Inflammatory macrophage treated with lipopolysaccharide for 4 hours (primary cell): ENCODE measurements around the gene GRN.

Experiments
- DNase-seq: peaks from one replicate; pipeline ENCODE4 v3.0.0-alpha.2; 2020

Gene GRN

DNA sequence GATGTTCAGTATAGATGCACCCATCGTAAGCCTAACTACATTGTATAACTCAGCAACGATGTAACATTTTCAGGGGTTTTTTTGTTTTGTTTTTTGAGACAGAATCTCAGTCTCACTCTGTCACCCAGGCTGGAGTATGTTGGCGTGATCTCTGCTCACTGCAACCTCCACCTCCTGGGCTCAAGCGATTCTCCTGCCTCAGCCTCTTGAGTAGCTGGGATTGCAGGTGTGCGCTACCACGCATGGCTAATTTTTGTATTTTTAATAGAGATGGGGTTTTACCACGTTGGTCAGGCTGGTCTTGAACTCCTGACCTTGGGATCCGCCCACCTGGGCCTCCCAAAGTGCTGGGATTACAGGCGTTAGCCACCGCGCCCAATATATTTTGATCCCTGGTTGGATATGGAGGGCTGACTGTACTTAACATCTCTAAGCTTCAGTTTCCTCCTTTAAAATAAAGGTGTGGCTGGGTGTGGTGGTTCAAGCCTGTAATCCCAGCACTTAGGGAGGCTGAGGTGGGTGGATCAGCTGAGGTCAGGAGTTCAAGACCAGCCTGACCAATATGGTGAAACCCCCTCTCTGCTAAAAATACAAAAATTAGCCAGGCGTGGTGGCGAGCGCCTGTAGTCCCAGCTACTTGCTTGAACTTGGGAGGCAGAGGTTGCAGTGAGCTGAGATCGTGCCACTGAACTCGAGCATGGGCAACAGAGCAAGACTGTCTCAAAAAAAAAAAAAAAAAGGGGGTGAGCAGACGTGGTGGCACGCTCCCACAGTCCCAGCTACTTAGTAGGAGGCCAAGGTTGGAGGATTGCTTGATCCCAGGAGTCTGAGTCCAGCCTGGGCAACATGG, 2.3 kb downstream of the GRN start:
- DNase-seq = peak; percentile 26

GRCh38 chr17:44348234-44348987, 3.3 kb downstream of the GRN start:
- DNase-seq = peak; percentile 98

DNA sequence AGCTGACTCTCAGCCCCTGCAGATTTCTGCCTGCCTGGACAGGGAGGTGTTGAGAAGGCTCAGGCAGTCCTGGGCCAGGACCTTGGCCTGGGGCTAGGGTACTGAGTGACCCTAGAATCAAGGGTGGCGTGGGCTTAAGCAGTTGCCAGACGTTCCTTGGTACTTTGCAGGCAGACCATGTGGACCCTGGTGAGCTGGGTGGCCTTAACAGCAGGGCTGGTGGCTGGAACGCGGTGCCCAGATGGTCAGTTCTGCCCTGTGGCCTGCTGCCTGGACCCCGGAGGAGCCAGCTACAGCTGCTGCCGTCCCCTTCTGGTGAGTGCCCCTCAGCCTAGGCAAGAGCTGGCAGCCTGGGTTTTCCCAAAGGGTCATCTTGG, 3.9 kb downstream of the GRN start:
- no peak for DNase-seq

GRCh38 chr17:44349553-44350070, 4.5 kb downstream of the GRN start:
- no peak for DNase-seq

DNA sequence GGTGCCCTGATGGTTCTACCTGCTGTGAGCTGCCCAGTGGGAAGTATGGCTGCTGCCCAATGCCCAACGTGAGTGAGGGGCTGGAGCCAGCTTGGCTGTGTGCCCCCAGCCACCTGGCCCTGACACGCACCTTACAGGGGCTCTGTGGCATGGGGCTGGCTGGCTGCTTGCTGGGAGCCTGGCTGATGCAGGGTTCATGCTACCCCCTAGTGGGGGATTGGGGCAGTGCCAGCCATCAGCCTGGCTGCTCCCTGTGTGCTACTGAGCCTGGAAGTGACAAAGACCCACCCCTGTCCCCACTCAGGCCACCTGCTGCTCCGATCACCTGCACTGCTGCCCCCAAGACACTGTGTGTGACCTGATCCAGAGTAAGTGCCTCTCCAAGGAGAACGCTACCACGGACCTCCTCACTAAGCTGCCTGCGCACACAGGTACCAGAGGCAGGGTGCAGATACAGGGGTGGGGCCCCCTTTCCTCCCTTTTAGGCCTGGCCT, 5.7 kb downstream of the GRN start:
- DNase-seq = peak; percentile 63

DNA sequence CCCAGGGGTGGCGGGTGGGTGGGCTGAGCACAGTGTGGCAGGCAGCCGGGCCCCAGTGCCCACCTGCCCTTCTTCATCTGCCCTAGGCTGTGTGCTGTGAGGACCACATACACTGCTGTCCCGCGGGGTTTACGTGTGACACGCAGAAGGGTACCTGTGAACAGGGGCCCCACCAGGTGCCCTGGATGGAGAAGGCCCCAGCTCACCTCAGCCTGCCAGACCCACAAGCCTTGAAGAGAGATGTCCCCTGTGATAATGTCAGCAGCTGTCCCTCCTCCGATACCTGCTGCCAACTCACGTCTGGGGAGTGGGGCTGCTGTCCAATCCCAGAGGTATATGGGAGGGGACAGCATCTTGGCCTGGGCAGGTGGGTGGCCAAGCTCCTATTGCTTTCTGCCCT, 6.4 kb downstream of the GRN start:
- DNase-seq = no peak

GRCh38 chr17:44351961-44352827, 7.1 kb downstream of the GRN start:
- no peak for DNase-seq

GRCh38 chr17:44352828-44353671, 7.9 kb downstream of the GRN start:
- DNase-seq = no peak

DNA sequence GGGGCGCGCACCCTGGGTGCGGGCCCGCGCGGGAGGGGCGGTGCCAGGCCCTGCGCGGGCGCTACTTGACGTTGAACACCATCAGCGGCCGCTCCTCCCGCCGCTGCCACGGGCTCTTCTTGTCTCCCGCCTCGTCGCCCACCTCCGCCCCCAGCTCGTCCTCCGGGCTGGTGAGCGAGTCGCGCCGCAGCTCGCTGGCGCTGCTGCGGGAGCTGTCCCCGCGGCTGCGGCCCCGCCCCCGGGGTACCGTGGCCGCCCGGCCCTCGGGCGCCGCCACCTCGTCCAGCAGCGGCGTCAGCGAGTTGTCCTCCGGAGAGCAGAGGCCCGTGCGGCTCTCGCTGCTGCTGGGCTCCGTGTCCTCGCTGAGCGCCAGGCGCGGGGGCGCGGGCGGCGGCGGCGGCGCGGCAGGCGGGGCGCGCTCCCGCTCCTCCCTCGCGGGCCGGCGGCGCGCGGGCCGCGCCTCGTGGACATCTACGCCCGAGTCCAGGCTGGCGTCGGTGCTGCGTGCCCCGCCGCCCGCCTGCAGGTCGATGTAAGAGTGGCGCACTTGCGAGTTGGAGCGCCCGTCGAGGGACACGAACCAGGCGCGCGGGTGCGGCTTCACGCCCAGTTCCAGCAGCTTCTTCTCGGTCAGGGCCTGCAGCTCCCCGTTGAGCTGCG, 8.7 kb downstream of the GRN start:
- DNase-seq = peak; percentile 46

GRCh38 chr17:44354582-44355561, 9.8 kb downstream of the GRN start:
- DNase-seq = peak; percentile 39

- DNase-seq = no peak
These were observed 10.6 kb downstream of the GRN start for GRCh38 chr17:44355642-44356099.

GRCh38 chr17:44356241-44356640, 11.1 kb downstream of the GRN start:
- no peak for DNase-seq

DNA sequence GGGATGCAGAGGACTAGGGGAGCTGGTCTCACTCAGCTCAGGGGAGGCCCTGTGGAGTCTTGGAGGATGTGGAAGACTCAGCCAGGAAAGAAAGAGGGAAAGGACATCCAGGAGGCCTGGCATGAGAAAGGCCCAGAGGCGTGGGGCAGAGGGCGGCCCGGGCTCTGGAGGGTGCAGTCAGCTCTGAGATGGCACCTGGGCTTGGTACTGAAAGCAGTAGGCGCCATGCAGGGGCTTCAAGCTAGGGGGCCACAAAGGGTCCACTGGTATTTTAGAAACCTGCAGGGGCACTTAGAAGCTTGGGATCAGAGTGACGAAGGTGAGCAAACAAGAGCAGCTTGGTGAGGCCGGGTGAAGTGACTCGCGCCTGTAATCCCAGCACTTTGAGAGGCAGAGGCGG, 13.0 kb downstream of the GRN start:
- DNase-seq = no peak

DNA sequence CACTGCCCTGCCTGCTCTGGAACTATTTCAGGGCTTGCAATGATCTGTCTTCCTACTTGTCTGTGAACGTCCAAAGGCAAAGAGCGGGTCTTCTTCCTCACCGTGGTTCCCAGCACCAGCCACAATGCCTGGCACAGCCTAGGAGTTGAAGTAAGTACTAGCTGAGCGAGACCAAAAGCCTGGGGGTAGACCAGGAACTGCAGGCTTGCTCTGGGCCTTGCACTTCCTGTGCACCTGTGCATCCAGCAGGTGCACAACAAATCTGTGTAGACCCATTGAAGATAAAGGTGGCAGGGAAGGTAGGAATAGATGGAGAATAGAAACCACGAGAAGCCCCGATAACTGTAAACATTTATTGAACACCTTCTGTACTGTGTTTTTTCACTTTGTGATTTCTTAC, 13.9 kb downstream of the GRN start:
- no peak for DNase-seq

DNA sequence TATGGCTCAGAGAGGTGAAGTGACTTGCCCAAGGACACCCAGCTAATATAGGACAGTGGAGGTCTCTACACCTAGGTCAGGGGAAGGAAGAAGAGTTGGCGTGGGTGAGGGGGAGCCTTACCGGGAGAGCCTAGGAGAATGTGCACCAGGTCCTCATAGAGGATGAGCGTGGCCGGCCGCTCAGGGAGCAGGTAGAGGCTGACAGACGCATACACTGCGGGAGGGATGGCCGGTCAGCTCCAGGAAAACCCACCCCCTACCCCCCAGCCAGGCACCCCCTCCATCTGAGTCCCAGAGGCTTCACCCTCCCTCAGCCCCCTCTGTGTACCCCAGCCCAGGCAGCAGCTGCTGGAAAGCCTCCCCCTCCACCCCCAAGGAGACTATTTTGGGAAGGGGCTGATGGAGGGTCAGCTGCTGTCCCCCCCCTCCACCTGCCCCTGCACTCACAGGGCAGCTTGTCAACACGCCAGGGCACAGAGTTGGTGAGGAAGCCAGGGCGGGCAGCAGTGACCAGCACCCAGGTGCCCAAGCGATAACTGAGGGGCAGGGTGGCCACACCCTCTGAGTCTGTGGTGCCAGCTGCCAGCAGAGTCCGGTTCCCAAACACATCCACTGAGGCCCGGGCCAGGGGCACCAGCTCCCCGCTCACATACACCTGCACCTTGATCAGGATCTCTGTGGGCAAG, 14.5 kb downstream of the GRN start:
- DNase-seq = no peak

DNA sequence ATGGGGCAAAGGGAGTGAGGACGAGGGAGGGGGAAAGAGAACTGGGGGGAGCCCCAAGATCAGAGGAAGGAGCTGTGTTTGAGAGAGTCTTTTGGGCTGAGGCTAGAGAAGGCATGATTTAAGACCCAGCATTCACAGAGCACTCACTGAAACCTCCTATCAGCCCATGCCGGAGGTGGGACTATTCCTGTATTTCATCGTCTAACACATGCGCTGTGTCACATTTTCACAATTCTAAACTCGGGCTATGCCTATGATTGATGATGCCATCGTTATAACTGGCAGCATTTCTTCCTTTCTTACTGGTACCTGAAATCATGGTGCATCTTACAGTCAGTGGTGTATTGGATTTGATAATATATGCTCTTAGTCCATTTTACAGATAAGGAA, 15.0 kb downstream of the GRN start:
- no peak for DNase-seq

GRCh38 chr17:44360826-44361225, 15.7 kb downstream of the GRN start:
- no peak for DNase-seq

DNA sequence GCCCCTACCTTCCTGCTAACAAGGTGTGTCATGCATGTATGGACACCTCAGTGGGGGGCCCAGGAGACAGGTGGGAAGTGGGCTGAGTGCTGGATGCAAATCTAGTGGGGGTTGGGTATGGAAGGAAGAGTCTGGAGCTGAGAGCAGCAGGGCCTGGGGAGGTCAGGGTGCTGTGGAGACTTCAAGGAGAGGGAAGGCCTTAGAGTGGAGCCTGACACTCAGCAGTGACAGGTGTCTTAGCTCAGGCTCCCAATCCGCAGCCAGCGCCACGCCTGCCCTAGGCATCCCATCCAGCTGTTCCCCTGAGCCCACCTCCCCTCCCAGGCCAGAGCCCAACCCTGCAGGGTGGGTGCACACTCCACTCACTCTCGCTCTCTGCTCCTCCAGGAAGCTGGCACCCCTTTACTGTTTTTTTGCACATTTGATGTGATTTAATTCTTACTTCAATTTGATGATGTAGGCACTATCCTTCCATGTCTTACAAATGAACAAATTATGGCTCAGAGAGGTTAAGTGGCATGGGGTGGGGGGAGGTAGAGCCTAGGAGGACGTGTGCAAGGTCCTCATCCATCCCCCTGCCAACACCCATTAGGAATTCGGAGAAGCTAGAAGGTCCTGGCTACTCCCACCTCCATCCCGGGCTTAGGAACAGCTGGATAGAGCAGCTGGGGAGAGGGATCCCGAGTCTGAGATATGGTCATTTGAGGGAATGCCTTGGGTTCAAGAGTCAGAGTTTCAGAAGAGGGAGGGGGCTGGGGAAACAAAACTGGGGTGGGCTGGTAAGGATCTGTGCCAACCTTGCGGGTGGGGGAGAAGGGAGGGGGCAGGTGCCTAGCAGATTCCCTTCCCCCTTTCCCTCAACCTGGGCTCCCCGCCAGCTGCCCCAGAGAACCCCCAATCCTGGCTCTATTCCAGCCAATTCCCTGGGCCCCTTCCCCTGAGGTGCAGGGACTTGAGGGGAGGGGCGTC, 16.5 kb downstream of the GRN start:
- DNase-seq = no peak
